T-helper 2 cell treated with Interferon-gamma antibody and Interleukin-4, amounts not matched to agents 5 μg/mL and 100 μg/mL, for 36 hours (primary cell): ENCODE data around the gene MARVELD3.
A peak's percentile ranks its signal among the peaks of the same experiment; 100 is the strongest.

Experiments
- DNase-seq: peaks from one replicate; pipeline ENCODE4 v3.0.0; 2021; ENCODE audit warnings: low spot score
- H3K27ac Mint-ChIP-seq: one replicate; pipeline ENCODE4 v1.8.0; 2021; ENCODE audit warnings: mild to moderate bottlenecking, mixed read lengths
- H3K27me3 Mint-ChIP-seq: one replicate; pipeline ENCODE4 v1.8.0; 2021; ENCODE audit warnings: low read depth, mixed read lengths
- H3K36me3 Mint-ChIP-seq: one replicate; pipeline ENCODE4 v1.8.0; 2021; ENCODE audit warnings: low read depth, mixed read lengths
- H3K4me1 Mint-ChIP-seq: one replicate; pipeline ENCODE4 v1.8.0; 2021; ENCODE audit warnings: low read depth, mixed read lengths
- H3K4me3 Mint-ChIP-seq: one replicate; pipeline ENCODE4 v1.8.0; 2022; ENCODE audit warnings: mild to moderate bottlenecking, moderate library complexity, mixed read lengths
- H3K9me3 Mint-ChIP-seq: one replicate; pipeline ENCODE4 v1.8.0; 2021; ENCODE audit warnings: mixed read lengths

The MARVELD3 gene

DNA sequence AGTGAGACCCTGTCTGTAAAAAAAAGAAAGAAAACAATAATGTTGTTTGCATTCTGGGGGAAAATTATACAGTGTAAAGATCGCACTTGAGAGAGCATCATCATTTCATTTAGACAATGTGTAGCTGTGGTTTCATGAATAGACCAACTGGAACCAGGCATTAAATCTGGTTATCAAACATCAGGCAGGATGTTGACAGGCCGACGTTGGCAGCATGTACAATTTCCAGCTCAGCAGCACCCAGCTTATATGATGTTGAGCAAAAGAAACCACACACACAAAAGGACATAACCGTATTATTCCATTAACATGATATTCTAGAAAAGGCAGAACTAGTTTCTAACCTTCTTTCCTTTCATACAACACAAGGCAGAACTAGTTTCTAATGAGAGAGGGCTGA, 5.8 kb downstream of the MARVELD3 start:
- no peak overlapping the region for H3K4me3 Mint-ChIP-seq
- DNase-seq: no peak
- no peaks in the 10 kb centered on the region for H3K9me3 Mint-ChIP-seq
- H3K27me3 Mint-ChIP-seq: peaks cover 23% of the 10 kb centered on the region
- no peaks in the 10 kb centered on the region for H3K36me3 Mint-ChIP-seq
- no peaks in the 10 kb centered on the region for H3K4me1 Mint-ChIP-seq
- no peak overlapping the region for H3K27ac Mint-ChIP-seq

DNA sequence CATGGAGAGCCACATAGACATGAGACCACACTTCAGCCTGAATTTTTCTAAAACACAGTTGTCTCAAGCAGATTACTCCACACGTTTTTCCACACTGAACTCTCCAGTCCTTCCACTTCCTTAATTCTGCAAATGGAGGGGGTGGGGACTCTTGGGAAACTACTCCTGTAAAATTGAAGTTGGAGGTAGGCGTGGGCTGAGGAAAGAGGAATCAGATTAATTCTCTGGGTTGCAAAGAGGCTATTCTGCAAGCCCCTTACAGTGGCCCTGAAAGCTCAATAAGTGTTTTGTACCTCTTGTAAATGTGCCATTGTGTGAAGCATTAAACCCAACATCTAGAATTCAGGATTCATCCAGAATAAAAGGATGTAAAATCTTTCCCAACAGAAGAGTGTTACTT, 9.6 kb downstream of the MARVELD3 start:
- no peak for DNase-seq
- Mint-ChIP-seq H3K9me3 (no peaks in the 10 kb centered on the region), H3K27me3 (peaks cover 6% of the 10 kb centered on the region), H3K27ac (no peak overlapping the region), H3K36me3 (no peaks in the 10 kb centered on the region), H3K4me1 (no peaks in the 10 kb centered on the region), H3K4me3 (no peak overlapping the region)

DNA sequence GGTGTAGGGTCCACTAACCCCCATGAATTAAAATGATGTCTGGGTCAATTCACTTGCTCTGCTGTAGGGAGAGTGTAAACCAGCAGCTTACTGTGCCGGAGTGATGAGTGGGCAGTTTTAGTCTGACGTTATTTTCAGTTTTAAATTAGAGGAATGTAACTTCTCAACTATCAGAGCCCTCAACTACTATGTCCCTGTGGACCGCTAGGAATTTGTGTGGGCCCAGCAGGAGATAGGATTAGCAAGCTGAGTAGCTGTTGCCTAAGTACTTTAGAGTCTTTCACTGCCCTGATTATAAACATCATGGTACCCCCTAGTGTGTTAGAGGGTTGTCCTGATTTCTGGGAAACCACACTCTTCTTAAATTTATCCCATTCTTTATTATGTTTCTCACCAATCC, 11.4 kb downstream of the MARVELD3 start:
- H3K4me3 Mint-ChIP-seq: no peak overlapping the region
- no peaks in the 10 kb centered on the region for H3K4me1 Mint-ChIP-seq
- DNase-seq: no peak
- no peak overlapping the region for H3K27ac Mint-ChIP-seq
- no peaks in the 10 kb centered on the region for H3K9me3 Mint-ChIP-seq
- no peaks in the 10 kb centered on the region for H3K36me3 Mint-ChIP-seq
- H3K27me3 Mint-ChIP-seq: peaks cover 3% of the 10 kb centered on the region

DNA sequence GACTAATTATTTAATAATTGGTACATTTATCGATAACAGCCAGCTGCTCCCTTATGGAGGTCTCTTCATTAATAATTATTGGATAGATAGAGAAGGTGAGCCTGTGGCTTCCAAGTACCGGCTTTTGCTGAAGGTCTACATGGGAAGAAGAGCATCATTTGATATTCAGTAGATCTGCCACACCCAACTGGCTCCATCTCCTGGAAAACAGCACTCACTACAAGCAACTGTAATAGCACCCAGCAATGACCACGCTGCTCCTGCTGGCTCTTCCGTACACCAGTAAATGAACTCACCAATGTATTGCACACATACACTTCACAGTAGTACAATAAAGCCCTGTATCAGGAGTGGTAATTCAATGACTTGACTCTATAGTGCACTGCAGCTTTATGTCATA, 19.5 kb downstream of the MARVELD3 start:
- H3K4me1 Mint-ChIP-seq: no peaks in the 10 kb centered on the region
- H3K4me3 Mint-ChIP-seq: no peak overlapping the region
- H3K27ac Mint-ChIP-seq: no peak overlapping the region
- peaks cover 5% of the 10 kb centered on the region for H3K36me3 Mint-ChIP-seq
- DNase-seq: no peak
- H3K9me3 Mint-ChIP-seq: no peaks in the 10 kb centered on the region
- H3K27me3 Mint-ChIP-seq: no peaks in the 10 kb centered on the region

DNA sequence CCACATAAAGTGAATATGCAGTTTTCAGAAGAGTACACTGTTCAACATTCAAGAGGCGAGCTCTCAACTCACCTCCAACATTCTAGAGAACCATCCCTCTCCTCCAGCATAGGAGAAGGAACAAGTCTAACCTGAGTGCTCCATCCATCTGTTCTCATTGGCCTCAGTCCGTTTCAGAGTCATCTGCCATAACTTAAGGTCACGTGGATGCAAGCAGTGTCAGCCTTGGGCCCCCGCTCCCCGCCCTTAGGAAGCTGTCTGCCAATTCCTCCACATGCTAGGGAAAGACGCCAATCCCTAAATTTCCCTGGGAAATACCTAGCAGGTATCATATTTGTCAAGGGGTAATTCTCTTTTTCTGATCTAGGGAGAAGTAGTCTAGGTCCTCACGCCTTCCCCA, 21.4 kb downstream of the MARVELD3 start:
- no peak for DNase-seq
- Mint-ChIP-seq H3K27me3 (no peaks in the 10 kb centered on the region), H3K9me3 (no peaks in the 10 kb centered on the region), H3K36me3 (peaks cover 7% of the 10 kb centered on the region), H3K4me3 (no peak overlapping the region), H3K4me1 (no peaks in the 10 kb centered on the region), H3K27ac (no peak overlapping the region)

DNA sequence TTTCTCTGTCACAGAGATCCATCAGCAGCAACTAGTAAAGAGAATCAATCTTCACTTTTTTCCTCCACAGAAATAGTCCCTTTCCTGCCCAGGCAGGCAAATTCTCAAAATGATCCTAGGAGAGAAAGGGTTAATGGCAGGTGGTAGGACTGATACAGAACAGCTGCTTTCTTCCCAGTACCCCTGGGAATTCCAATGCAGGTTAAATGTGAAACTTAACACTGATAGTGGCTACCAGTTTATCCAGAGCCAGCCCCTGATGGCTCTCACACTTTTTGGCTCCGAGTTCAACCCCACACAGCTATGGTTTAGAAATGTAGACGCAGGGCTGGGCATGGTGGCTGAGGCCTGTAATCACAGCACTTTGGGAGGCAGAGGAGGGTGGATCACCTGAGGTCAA, 22.2 kb downstream of the MARVELD3 start:
- Mint-ChIP-seq H3K27me3 (no peaks in the 10 kb centered on the region), H3K9me3 (no peaks in the 10 kb centered on the region), H3K27ac (no peak overlapping the region), H3K4me1 (no peaks in the 10 kb centered on the region), H3K4me3 (no peak overlapping the region), H3K36me3 (peaks cover 8% of the 10 kb centered on the region)
- DNase-seq: no peak

DNA sequence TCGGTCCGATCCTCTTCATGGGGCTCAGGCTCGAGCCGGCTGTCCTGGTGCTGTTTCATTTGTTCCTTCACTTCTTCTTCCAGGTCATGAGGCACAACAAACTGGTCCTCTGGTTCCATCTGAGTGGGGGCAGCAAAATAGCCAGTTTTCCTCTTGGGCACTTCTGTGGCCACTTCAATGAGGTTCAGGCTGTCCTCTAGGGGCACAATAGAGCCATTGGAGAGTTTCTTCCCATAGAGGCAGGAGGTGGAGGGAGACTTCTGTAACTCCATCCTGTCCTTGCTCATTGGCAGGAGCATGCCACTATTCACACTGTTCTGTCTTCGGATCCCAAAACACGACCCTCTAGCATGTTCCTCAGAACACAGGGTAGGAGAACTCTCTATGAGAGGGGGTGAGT, 22.9 kb downstream of the MARVELD3 start:
- Mint-ChIP-seq H3K4me1 (no peaks in the 10 kb centered on the region), H3K4me3 (no peak overlapping the region), H3K9me3 (no peaks in the 10 kb centered on the region), H3K27ac (peak overlapping the region; percentile 42), H3K36me3 (peaks cover 8% of the 10 kb centered on the region), H3K27me3 (no peaks in the 10 kb centered on the region)
- no peak for DNase-seq

DNA sequence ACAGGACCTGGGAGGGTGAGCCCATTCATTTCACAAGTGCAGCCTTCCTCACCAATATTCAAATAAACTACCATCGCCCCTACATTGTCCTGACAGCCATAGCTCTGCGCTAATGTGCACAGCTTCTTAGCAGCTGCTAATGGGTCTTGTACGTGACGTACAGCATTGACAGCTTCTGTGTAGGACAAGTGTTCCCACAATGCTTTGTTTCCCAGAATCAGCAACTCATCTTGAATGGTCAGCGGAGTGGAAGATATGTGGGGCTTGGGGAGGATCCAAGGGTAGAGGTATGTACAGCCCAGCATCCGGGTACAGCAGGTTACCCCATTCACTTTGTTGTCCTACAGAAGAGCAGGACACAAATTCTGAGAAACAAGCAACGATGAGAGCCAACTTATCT, 23.7 kb downstream of the MARVELD3 start:
- Mint-ChIP-seq H3K27ac (no peak overlapping the region), H3K9me3 (no peaks in the 10 kb centered on the region), H3K27me3 (no peaks in the 10 kb centered on the region), H3K4me1 (no peaks in the 10 kb centered on the region), H3K4me3 (no peak overlapping the region), H3K36me3 (peaks cover 8% of the 10 kb centered on the region)
- DNase-seq: no peak

DNA sequence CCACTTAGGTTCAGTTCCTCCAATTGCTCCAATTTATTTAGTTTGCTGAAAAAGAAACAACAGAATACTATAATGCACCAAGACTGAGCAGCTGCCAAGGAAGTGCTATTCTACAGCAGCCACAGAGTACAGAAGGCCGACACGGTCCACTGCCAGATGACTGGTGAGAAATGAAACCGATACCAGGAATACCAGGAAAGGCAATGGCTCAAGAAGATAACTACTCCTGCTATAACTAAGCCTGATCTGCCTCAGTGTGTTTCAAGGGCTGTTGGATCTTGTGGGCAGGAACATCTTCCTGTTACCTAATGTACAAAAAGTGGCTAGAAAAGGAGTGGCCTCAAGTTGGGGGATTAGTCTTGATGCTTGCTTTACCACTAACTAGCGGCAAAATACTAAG, 32.8 kb downstream of the MARVELD3 start:
- Mint-ChIP-seq H3K9me3 (no peaks in the 10 kb centered on the region), H3K27me3 (no peaks in the 10 kb centered on the region), H3K27ac (no peak overlapping the region), H3K36me3 (peaks cover 4% of the 10 kb centered on the region), H3K4me3 (no peak overlapping the region), H3K4me1 (peaks cover 1% of the 10 kb centered on the region)
- DNase-seq: no peak

DNA sequence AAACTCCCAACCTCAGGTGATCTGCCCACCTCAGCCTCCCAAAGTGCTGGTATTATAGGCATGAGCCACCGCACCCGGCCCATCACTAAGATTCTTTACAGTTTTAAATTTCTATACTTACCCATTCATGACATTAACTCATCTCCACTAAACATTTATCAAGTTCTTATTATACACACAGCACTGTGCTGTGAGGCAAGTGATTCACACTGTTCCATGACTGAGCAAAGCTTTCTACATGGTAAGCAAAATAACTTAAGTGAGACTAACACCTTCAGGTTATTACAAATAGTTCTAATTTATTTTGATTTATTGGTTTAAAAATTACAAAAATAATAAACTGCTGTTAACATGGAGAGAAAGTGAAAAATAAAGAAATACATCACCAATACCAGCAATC, 33.5 kb downstream of the MARVELD3 start:
- Mint-ChIP-seq H3K9me3 (no peaks in the 10 kb centered on the region), H3K36me3 (peaks cover 8% of the 10 kb centered on the region)

DNA sequence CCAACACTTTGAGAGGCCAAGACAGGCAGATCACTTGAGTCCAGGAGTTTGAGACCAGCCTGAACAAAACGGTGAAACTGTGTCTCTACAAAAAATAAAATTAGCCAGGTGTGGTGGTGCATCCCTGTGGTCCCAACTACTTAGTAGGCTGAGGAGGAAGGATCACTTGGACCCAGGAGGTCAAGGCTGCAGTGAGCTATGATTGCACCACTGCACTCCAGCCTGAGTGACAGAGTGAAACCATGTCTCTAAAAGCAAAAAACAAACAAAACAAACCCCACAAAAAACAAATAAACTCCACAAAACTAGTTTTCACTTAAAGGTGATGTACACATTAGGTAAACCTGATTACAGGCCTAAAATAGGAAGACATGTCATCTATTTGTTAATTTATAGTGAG, 40.3 kb downstream of the MARVELD3 start:
- Mint-ChIP-seq H3K27ac (no peak overlapping the region), H3K9me3 (no peaks in the 10 kb centered on the region), H3K36me3 (peaks cover 4% of the 10 kb centered on the region), H3K27me3 (no peaks in the 10 kb centered on the region), H3K4me1 (no peaks in the 10 kb centered on the region), H3K4me3 (no peak overlapping the region)
- DNase-seq: no peak

More for the DNA sequence above, 33.5 kb downstream of the MARVELD3 start:
- peaks cover 1% of the 10 kb centered on the region for H3K4me1 Mint-ChIP-seq
- DNase-seq: no peak
- no peak overlapping the region for H3K4me3 Mint-ChIP-seq
- H3K27ac Mint-ChIP-seq: no peak overlapping the region
- no peaks in the 10 kb centered on the region for H3K27me3 Mint-ChIP-seq

DNA sequence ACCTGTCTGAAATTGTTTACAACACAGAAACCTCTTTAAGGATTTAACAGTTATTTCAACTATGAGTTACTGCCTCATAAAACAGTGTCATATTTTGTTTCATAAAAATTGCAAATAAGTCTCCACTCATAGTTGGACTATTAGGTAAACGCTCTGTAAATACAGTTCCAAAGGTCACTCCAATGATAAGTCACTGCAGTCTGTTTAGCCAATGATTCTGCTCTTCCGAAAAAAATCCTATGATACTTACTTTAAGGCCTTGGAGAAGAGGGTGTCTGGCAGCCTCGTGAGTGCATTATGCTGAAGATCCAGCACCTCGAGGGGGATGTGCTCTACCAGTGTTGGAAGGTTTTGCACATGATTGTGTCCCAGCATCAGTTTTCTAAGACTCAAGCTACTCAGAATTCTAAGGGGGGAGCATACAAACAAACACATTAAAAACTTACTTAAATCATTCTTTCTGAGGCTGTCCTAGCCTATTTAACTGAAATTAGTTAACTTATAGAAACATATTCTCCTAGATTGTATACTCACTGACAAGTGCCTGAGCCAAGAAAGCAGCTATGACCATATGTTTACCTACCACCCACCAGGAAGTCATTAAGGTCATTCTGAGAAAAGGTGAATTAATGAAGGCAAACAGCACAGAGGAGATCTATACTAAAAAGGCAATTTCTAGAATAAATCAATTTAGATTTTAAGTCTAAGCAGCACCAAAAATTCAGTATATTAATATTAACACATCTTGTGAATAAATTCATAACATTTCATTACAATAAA, 41.1 kb downstream of the MARVELD3 start:
- H3K27ac Mint-ChIP-seq: no peak overlapping the region
- no peaks in the 10 kb centered on the region for H3K9me3 Mint-ChIP-seq
- peaks cover 7% of the 10 kb centered on the region for H3K36me3 Mint-ChIP-seq
- no peak overlapping the region for H3K4me3 Mint-ChIP-seq
- no peaks in the 10 kb centered on the region for H3K27me3 Mint-ChIP-seq
- no peaks in the 10 kb centered on the region for H3K4me1 Mint-ChIP-seq
- no peak for DNase-seq

DNA sequence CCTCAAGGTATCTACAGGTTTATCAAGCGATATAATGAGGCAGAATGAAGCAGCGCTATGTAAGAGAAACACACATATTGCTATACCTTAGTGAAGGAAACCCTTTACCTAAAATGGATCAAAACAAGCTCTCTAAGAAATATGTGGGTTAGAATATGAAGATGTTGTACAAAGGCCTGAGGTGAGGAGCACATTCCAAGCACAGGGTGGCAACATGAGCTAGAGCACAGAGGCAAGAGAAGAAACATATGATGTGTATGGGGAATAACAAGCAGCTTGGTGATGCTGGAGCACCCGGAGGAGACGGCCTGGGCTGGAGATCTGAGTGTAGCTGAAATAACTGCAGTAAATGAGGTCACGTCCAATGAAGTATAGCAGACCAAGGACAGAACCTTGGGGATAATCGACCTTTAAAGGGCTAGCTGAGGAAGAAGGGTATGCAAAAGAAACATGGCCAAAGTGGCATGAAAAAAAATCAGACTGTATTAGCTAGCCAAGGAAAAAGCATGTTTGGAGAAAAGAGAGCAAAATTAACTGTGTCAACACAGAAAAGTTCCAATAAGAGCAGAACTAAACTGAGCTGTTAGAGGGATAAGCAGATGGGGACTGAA, 44.0 kb downstream of the MARVELD3 start:
- Mint-ChIP-seq H3K27me3 (no peaks in the 10 kb centered on the region), H3K36me3 (peaks cover 7% of the 10 kb centered on the region), H3K27ac (no peak overlapping the region), H3K4me3 (no peak overlapping the region), H3K9me3 (no peaks in the 10 kb centered on the region), H3K4me1 (no peaks in the 10 kb centered on the region)
- DNase-seq: no peak

DNA sequence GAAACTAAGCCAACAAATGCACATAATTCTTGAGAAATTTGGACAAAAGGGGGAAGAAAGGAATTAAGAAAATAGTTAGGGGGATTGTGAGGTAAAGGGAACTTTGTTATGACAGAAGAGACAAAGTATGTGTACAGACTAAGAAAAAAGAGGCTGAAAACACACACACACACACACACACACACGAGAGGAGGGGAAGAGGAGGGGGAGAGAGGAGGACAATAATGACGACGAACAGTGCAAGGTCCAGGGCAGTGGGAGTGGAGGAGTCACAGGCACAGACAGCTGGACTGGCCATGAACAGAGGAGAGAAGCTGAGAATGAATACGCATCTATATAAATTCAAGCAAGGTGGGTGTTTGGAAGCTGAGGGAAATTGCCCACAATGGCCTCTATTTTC, 44.6 kb downstream of the MARVELD3 start:
- H3K36me3 Mint-ChIP-seq: peaks cover 7% of the 10 kb centered on the region

DNA sequence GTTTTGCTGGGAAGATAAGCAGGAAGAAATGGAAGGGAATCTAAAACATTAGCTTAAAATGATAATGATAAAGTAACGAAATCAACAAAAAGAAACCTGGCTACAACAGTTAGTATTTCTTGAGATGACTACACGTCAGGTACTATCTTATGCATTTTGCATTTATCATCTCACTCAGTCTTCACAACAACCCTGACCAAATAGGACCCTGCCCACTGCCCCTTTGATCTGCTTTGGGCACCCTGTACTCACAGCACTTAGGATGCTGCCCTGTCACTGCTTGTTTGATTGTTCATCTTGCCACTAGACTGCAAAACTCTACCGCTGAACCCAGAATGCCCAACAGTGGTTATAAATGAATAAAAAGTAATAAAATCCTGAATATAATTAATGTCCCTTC, 45.2 kb downstream of the MARVELD3 start:
- DNase-seq: no peak
- Mint-ChIP-seq H3K36me3 (peaks cover 9% of the 10 kb centered on the region), H3K9me3 (no peaks in the 10 kb centered on the region), H3K4me1 (no peaks in the 10 kb centered on the region), H3K27me3 (no peaks in the 10 kb centered on the region), H3K4me3 (no peak overlapping the region), H3K27ac (no peak overlapping the region)

More for the DNA sequence above, 44.6 kb downstream of the MARVELD3 start:
- Mint-ChIP-seq H3K4me3 (no peak overlapping the region), H3K27me3 (no peaks in the 10 kb centered on the region), H3K4me1 (no peaks in the 10 kb centered on the region), H3K27ac (no peak overlapping the region), H3K9me3 (no peaks in the 10 kb centered on the region)
- no peak for DNase-seq
